T-helper 1 cell treated with Interleukin-12 subunit alpha and Interleukin-12 subunit beta and Interleukin-4 antibody, amounts not matched to agents 30 μg/mL and 1 μg/mL, for 36 hours (primary cell): Measurements from ENCODE around the gene SH3TC1.

Experiments used
- H3K27ac Mint-ChIP-seq: one replicate; pipeline ENCODE4 v1.8.0; 2021; ENCODE audit warnings: mild to moderate bottlenecking, mixed read lengths
- H3K27me3 Mint-ChIP-seq: one replicate; pipeline ENCODE4 v1.8.0; 2021; ENCODE audit warnings: low read depth, mixed read lengths
- H3K36me3 Mint-ChIP-seq: one replicate; pipeline ENCODE4 v1.8.0; 2021; ENCODE audit warnings: low read depth, mixed read lengths
- H3K4me1 Mint-ChIP-seq: one replicate; pipeline ENCODE4 v1.8.0; 2021; ENCODE audit warnings: low read depth, mixed read lengths
- H3K4me3 Mint-ChIP-seq: one replicate; pipeline ENCODE4 v1.8.0; 2021; ENCODE audit warnings: mild to moderate bottlenecking, moderate library complexity, mixed read lengths
- H3K9me3 Mint-ChIP-seq: one replicate; pipeline ENCODE4 v1.8.0; 2021; ENCODE audit warnings: mixed read lengths

The SH3TC1 gene

GRCh38 chr4:8169763-8170162 is 29.3 kb upstream of the SH3TC1 start:
- no peaks in the 10 kb centered on the region for H3K27me3 Mint-ChIP-seq
- H3K27ac Mint-ChIP-seq = no peak overlapping the region
- H3K9me3 Mint-ChIP-seq = peaks cover 18% of the 10 kb centered on the region
- no peaks in the 10 kb centered on the region for H3K36me3 Mint-ChIP-seq
- no peaks in the 10 kb centered on the region for H3K4me1 Mint-ChIP-seq
- no peak overlapping the region for H3K4me3 Mint-ChIP-seq

- H3K4me3 Mint-ChIP-seq = no peak overlapping the region
- no peaks in the 10 kb centered on the region for H3K4me1 Mint-ChIP-seq
- no peaks in the 10 kb centered on the region for H3K36me3 Mint-ChIP-seq
- H3K9me3 Mint-ChIP-seq = peaks cover 18% of the 10 kb centered on the region
- H3K27me3 Mint-ChIP-seq = no peaks in the 10 kb centered on the region
- no peak overlapping the region for H3K27ac Mint-ChIP-seq
These were observed 28.7 kb upstream of the SH3TC1 start for GRCh38 chr4:8170341-8170740.

- H3K4me1 Mint-ChIP-seq = no peaks in the 10 kb centered on the region
- H3K9me3 Mint-ChIP-seq = peaks cover 18% of the 10 kb centered on the region
- H3K36me3 Mint-ChIP-seq = no peaks in the 10 kb centered on the region
- H3K27me3 Mint-ChIP-seq = no peaks in the 10 kb centered on the region
- H3K4me3 Mint-ChIP-seq = no peak overlapping the region
- no peak overlapping the region for H3K27ac Mint-ChIP-seq
These were observed 27.8 kb upstream of the SH3TC1 start for GRCh38 chr4:8171266-8171665.

- Mint-ChIP-seq H3K9me3 (peaks cover 18% of the 10 kb centered on the region), H3K27ac (no peak overlapping the region), H3K36me3 (no peaks in the 10 kb centered on the region), H3K27me3 (no peaks in the 10 kb centered on the region), H3K4me3 (no peak overlapping the region), H3K4me1 (peaks cover 3% of the 10 kb centered on the region)
These were observed 26.8 kb upstream of the SH3TC1 start for GRCh38 chr4:8171984-8172924.

- H3K27ac Mint-ChIP-seq = no peak overlapping the region
- H3K9me3 Mint-ChIP-seq = peaks cover 4% of the 10 kb centered on the region
- no peaks in the 10 kb centered on the region for H3K36me3 Mint-ChIP-seq
- H3K4me1 Mint-ChIP-seq = peaks cover 3% of the 10 kb centered on the region
- H3K4me3 Mint-ChIP-seq = no peak overlapping the region
- H3K27me3 Mint-ChIP-seq = no peaks in the 10 kb centered on the region
These were observed 25.4 kb upstream of the SH3TC1 start for GRCh38 chr4:8173492-8174242.

GRCh38 chr4:8174970-8175369 is 24.1 kb upstream of the SH3TC1 start:
- Mint-ChIP-seq H3K9me3 (no peaks in the 10 kb centered on the region), H3K36me3 (no peaks in the 10 kb centered on the region), H3K27ac (no peak overlapping the region), H3K27me3 (no peaks in the 10 kb centered on the region), H3K4me1 (peaks cover 3% of the 10 kb centered on the region), H3K4me3 (no peak overlapping the region)

GRCh38 chr4:8175686-8176085 is 23.4 kb upstream of the SH3TC1 start:
- Mint-ChIP-seq H3K27me3 (no peaks in the 10 kb centered on the region), H3K27ac (no peak overlapping the region), H3K4me1 (peaks cover 3% of the 10 kb centered on the region)

GRCh38 chr4:8176547-8177399 is 22.3 kb upstream of the SH3TC1 start:
- Mint-ChIP-seq H3K4me1 (peaks cover 3% of the 10 kb centered on the region), H3K27me3 (no peaks in the 10 kb centered on the region), H3K9me3 (no peaks in the 10 kb centered on the region), H3K4me3 (no peak overlapping the region), H3K36me3 (no peaks in the 10 kb centered on the region), H3K27ac (no peak overlapping the region)

More at GRCh38 chr4:8175686-8176085, 23.4 kb upstream of the SH3TC1 start:
- H3K9me3 Mint-ChIP-seq = no peaks in the 10 kb centered on the region
- no peak overlapping the region for H3K4me3 Mint-ChIP-seq
- no peaks in the 10 kb centered on the region for H3K36me3 Mint-ChIP-seq

- H3K36me3 Mint-ChIP-seq = no peaks in the 10 kb centered on the region
- peaks cover 3% of the 10 kb centered on the region for H3K4me1 Mint-ChIP-seq
- H3K27me3 Mint-ChIP-seq = no peaks in the 10 kb centered on the region
- H3K9me3 Mint-ChIP-seq = no peaks in the 10 kb centered on the region
- H3K27ac Mint-ChIP-seq = no peak overlapping the region
- no peak overlapping the region for H3K4me3 Mint-ChIP-seq
These were observed 21.5 kb upstream of the SH3TC1 start for GRCh38 chr4:8177552-8177951.

GRCh38 chr4:8177956-8178355 is 21.1 kb upstream of the SH3TC1 start:
- H3K27ac Mint-ChIP-seq = no peak overlapping the region
- no peaks in the 10 kb centered on the region for H3K9me3 Mint-ChIP-seq
- H3K4me1 Mint-ChIP-seq = peaks cover 3% of the 10 kb centered on the region
- no peaks in the 10 kb centered on the region for H3K36me3 Mint-ChIP-seq
- H3K4me3 Mint-ChIP-seq = no peak overlapping the region
- no peaks in the 10 kb centered on the region for H3K27me3 Mint-ChIP-seq

GRCh38 chr4:8179074-8179473 is 20.0 kb upstream of the SH3TC1 start:
- no peaks in the 10 kb centered on the region for H3K9me3 Mint-ChIP-seq
- H3K27me3 Mint-ChIP-seq = no peaks in the 10 kb centered on the region
- no peak overlapping the region for H3K27ac Mint-ChIP-seq
- H3K36me3 Mint-ChIP-seq = no peaks in the 10 kb centered on the region
- peaks cover 3% of the 10 kb centered on the region for H3K4me1 Mint-ChIP-seq
- no peak overlapping the region for H3K4me3 Mint-ChIP-seq

- H3K4me1 Mint-ChIP-seq = peaks cover 3% of the 10 kb centered on the region
- no peaks in the 10 kb centered on the region for H3K9me3 Mint-ChIP-seq
- H3K36me3 Mint-ChIP-seq = no peaks in the 10 kb centered on the region
- H3K27me3 Mint-ChIP-seq = no peaks in the 10 kb centered on the region
- no peak overlapping the region for H3K27ac Mint-ChIP-seq
- H3K4me3 Mint-ChIP-seq = no peak overlapping the region
These were observed 19.3 kb upstream of the SH3TC1 start for GRCh38 chr4:8179771-8180170.

GRCh38 chr4:8180310-8181093 is 18.6 kb upstream of the SH3TC1 start:
- H3K4me3 Mint-ChIP-seq = no peak overlapping the region
- peaks cover 3% of the 10 kb centered on the region for H3K4me1 Mint-ChIP-seq
- no peaks in the 10 kb centered on the region for H3K36me3 Mint-ChIP-seq
- H3K9me3 Mint-ChIP-seq = no peaks in the 10 kb centered on the region
- no peak overlapping the region for H3K27ac Mint-ChIP-seq
- H3K27me3 Mint-ChIP-seq = no peaks in the 10 kb centered on the region

- Mint-ChIP-seq H3K27ac (no peak overlapping the region), H3K36me3 (no peaks in the 10 kb centered on the region), H3K4me1 (peaks cover 3% of the 10 kb centered on the region), H3K4me3 (no peak overlapping the region), H3K27me3 (no peaks in the 10 kb centered on the region), H3K9me3 (no peaks in the 10 kb centered on the region)
These were observed 18.0 kb upstream of the SH3TC1 start for GRCh38 chr4:8181119-8181518.
